Activated naive CD8-positive, alpha-beta T cell treated with anti-CD3 and anti-CD28 coated beads for 36 hours (primary cell): Measurements from ENCODE around the gene GSX1. TPM values are rescaled to one million over a fixed set of nuclear protein-coding genes. Genes with fewer than 3 reads are reported as not detected.
A peak's percentile ranks its signal among the peaks of the same experiment; 100 is the strongest.
"Not testable (repeated sequence)": the region's sequence is repeated elsewhere in the genome, so short reads cannot be mapped to it uniquely, and the experiment has no call there.

ENCODE experiments used
- DNase-seq: peaks from one replicate; pipeline ENCODE4 v3.0.0; 2021
- H3K27ac Mint-ChIP-seq: one replicate; pipeline ENCODE4 v1.8.0; 2022; ENCODE audit warnings: mild to moderate bottlenecking, moderate library complexity, mixed read lengths
- H3K27me3 Mint-ChIP-seq: one replicate; pipeline ENCODE4 v1.8.0; 2022; ENCODE audit warnings: mild to moderate bottlenecking, mixed read lengths
- H3K36me3 Mint-ChIP-seq: one replicate; pipeline ENCODE4 v1.8.0; 2021; ENCODE audit warnings: mild to moderate bottlenecking, mixed read lengths
- H3K4me1 Mint-ChIP-seq: one replicate; pipeline ENCODE4 v1.8.0; 2021; ENCODE audit warnings: mixed read lengths
- H3K4me3 Mint-ChIP-seq: one replicate; pipeline ENCODE4 v1.8.0; 2022; ENCODE audit warnings: mild to moderate bottlenecking, moderate library complexity, mixed read lengths
- H3K9me3 Mint-ChIP-seq: one replicate; pipeline ENCODE4 v1.8.0; 2022; ENCODE audit warnings: mixed read lengths
- total RNA-seq, 2 experiments: library from RNA; stranded (reverse); gene quantifications; one replicate each; pipeline ENCODE4 v1.2.3, GENCODE V29; 2021

The GSX1 gene
- total RNA-seq, 2 experiments from 2014 or later, result not detected

- Mint-ChIP-seq H3K4me1 (no peaks in the 10 kb centered on the region), H3K9me3 (no peaks in the 10 kb centered on the region), H3K36me3 (no peaks in the 10 kb centered on the region), H3K27ac (no peak overlapping the region), H3K27me3 (peaks cover 40% of the 10 kb centered on the region), H3K4me3 (no peak overlapping the region)
- no peak for DNase-seq
These were observed 18.2 kb downstream of the GSX1 start for GRCh38 chr13:27810461-27810860.

GRCh38 chr13:27813826-27814225 is 21.5 kb downstream of the GSX1 start:
- H3K4me3 Mint-ChIP-seq, result no peak overlapping the region

GRCh38 chr13:27817832-27818231 is 25.5 kb downstream of the GSX1 start:
- H3K4me3 Mint-ChIP-seq, H3K4me1 Mint-ChIP-seq, DNase-seq, H3K9me3 Mint-ChIP-seq, H3K36me3 Mint-ChIP-seq, H3K27ac Mint-ChIP-seq: not testable (repeated sequence)
- peaks cover 66% of the 10 kb centered on the region for H3K27me3 Mint-ChIP-seq

More at GRCh38 chr13:27813826-27814225, 21.5 kb downstream of the GSX1 start:
- no peak for DNase-seq
- Mint-ChIP-seq H3K27me3 (peaks cover 34% of the 10 kb centered on the region), H3K4me1 (no peaks in the 10 kb centered on the region), H3K27ac (no peak overlapping the region), H3K9me3 (no peaks in the 10 kb centered on the region), H3K36me3 (no peaks in the 10 kb centered on the region)

GRCh38 chr13:27820524-27821482 is 28.5 kb downstream of the GSX1 start:
- no peaks in the 10 kb centered on the region for H3K36me3 Mint-ChIP-seq
- H3K27ac Mint-ChIP-seq, result no peak overlapping the region
- no peaks in the 10 kb centered on the region for H3K9me3 Mint-ChIP-seq
- H3K4me3 Mint-ChIP-seq, result no peak overlapping the region
- peaks cover 83% of the 10 kb centered on the region for H3K27me3 Mint-ChIP-seq
- DNase-seq, result no peak
- no peaks in the 10 kb centered on the region for H3K4me1 Mint-ChIP-seq

GRCh38 chr13:27821566-27821965 is 29.3 kb downstream of the GSX1 start:
- Mint-ChIP-seq H3K36me3 (no peaks in the 10 kb centered on the region), H3K27ac (no peak overlapping the region), H3K4me1 (no peaks in the 10 kb centered on the region), H3K27me3 (peaks cover 85% of the 10 kb centered on the region), H3K9me3 (no peaks in the 10 kb centered on the region), H3K4me3 (no peak overlapping the region)
- no peak for DNase-seq

GRCh38 chr13:27822258-27822872 is 30.1 kb downstream of the GSX1 start:
- Mint-ChIP-seq H3K9me3 (no peaks in the 10 kb centered on the region), H3K36me3 (no peaks in the 10 kb centered on the region), H3K27ac (no peak overlapping the region), H3K4me1 (no peaks in the 10 kb centered on the region), H3K27me3 (peaks cover 87% of the 10 kb centered on the region), H3K4me3 (no peak overlapping the region)
- no peak for DNase-seq

GRCh38 chr13:27822873-27823311 is 30.6 kb downstream of the GSX1 start:
- DNase-seq, result no peak
- H3K9me3 Mint-ChIP-seq, result no peaks in the 10 kb centered on the region

GRCh38 chr13:27824121-27824520 is 31.8 kb downstream of the GSX1 start:
- H3K9me3 Mint-ChIP-seq, result no peaks in the 10 kb centered on the region
- no peak overlapping the region for H3K27ac Mint-ChIP-seq
- DNase-seq, result no peak
- H3K27me3 Mint-ChIP-seq, result peaks cover 86% of the 10 kb centered on the region
- no peak overlapping the region for H3K4me3 Mint-ChIP-seq
- H3K36me3 Mint-ChIP-seq, result no peaks in the 10 kb centered on the region
- H3K4me1 Mint-ChIP-seq, result no peaks in the 10 kb centered on the region

More at GRCh38 chr13:27822873-27823311, 30.6 kb downstream of the GSX1 start:
- H3K36me3 Mint-ChIP-seq, result no peaks in the 10 kb centered on the region
- H3K4me3 Mint-ChIP-seq, result no peak overlapping the region
- H3K27me3 Mint-ChIP-seq, result peaks cover 89% of the 10 kb centered on the region
- no peak overlapping the region for H3K27ac Mint-ChIP-seq
- H3K4me1 Mint-ChIP-seq, result no peaks in the 10 kb centered on the region

- no peak overlapping the region for H3K4me3 Mint-ChIP-seq
- no peaks in the 10 kb centered on the region for H3K4me1 Mint-ChIP-seq
- no peaks in the 10 kb centered on the region for H3K36me3 Mint-ChIP-seq
- DNase-seq, result no peak
- H3K27ac Mint-ChIP-seq, result no peak overlapping the region
- peaks cover 86% of the 10 kb centered on the region for H3K27me3 Mint-ChIP-seq
- H3K9me3 Mint-ChIP-seq, result no peaks in the 10 kb centered on the region
These were observed 32.8 kb downstream of the GSX1 start for GRCh38 chr13:27825072-27825471.

GRCh38 chr13:27826379-27827353 is 34.4 kb downstream of the GSX1 start:
- H3K27me3 Mint-ChIP-seq, result peaks cover 87% of the 10 kb centered on the region
- H3K27ac Mint-ChIP-seq, result no peak overlapping the region
- H3K9me3 Mint-ChIP-seq, result no peaks in the 10 kb centered on the region
- DNase-seq, result peak; percentile 63
- peak overlapping the region; percentile 14 for H3K4me3 Mint-ChIP-seq
- H3K36me3 Mint-ChIP-seq, result no peaks in the 10 kb centered on the region
- no peaks in the 10 kb centered on the region for H3K4me1 Mint-ChIP-seq

GRCh38 chr13:27827646-27828045 is 35.4 kb downstream of the GSX1 start:
- no peak overlapping the region for H3K4me3 Mint-ChIP-seq
- no peak overlapping the region for H3K27ac Mint-ChIP-seq
- no peak for DNase-seq
- H3K27me3 Mint-ChIP-seq, result peaks cover 82% of the 10 kb centered on the region
- no peaks in the 10 kb centered on the region for H3K9me3 Mint-ChIP-seq
- H3K4me1 Mint-ChIP-seq, result no peaks in the 10 kb centered on the region
- H3K36me3 Mint-ChIP-seq, result no peaks in the 10 kb centered on the region

GRCh38 chr13:27830010-27830409 is 37.7 kb downstream of the GSX1 start:
- peaks cover 63% of the 10 kb centered on the region for H3K27me3 Mint-ChIP-seq
- H3K27ac Mint-ChIP-seq, result no peak overlapping the region
- no peaks in the 10 kb centered on the region for H3K36me3 Mint-ChIP-seq
- no peaks in the 10 kb centered on the region for H3K4me1 Mint-ChIP-seq
- DNase-seq, result peak; percentile 64
- H3K9me3 Mint-ChIP-seq, result no peaks in the 10 kb centered on the region
- H3K4me3 Mint-ChIP-seq, result no peak overlapping the region

GRCh38 chr13:27833206-27833605 is 40.9 kb downstream of the GSX1 start:
- Mint-ChIP-seq H3K9me3 (no peaks in the 10 kb centered on the region), H3K4me1 (no peaks in the 10 kb centered on the region), H3K27me3 (peaks cover 47% of the 10 kb centered on the region), H3K4me3 (no peak overlapping the region), H3K36me3 (no peaks in the 10 kb centered on the region), H3K27ac (no peak overlapping the region)
- DNase-seq, result no peak

- no peaks in the 10 kb centered on the region for H3K4me1 Mint-ChIP-seq
- H3K27ac Mint-ChIP-seq, result no peak overlapping the region
- no peaks in the 10 kb centered on the region for H3K9me3 Mint-ChIP-seq
- no peak overlapping the region for H3K4me3 Mint-ChIP-seq
- H3K27me3 Mint-ChIP-seq, result peaks cover 54% of the 10 kb centered on the region
- no peak for DNase-seq
- H3K36me3 Mint-ChIP-seq, result no peaks in the 10 kb centered on the region
These were observed 41.8 kb downstream of the GSX1 start for GRCh38 chr13:27834095-27834494.

- no peaks in the 10 kb centered on the region for H3K4me1 Mint-ChIP-seq
- H3K9me3 Mint-ChIP-seq, result no peaks in the 10 kb centered on the region
- peaks cover 46% of the 10 kb centered on the region for H3K27me3 Mint-ChIP-seq
- H3K36me3 Mint-ChIP-seq, result no peaks in the 10 kb centered on the region
- no peak overlapping the region for H3K4me3 Mint-ChIP-seq
- DNase-seq, result no peak
- H3K27ac Mint-ChIP-seq, result no peak overlapping the region
These were observed 43.5 kb downstream of the GSX1 start for GRCh38 chr13:27835799-27836198.
